ENCODE measurements around the gene FAM47A.

GRCh38 chrX:34119122-34119521, 13.0 kb downstream of the FAM47A start:
- no peak for TF ChIP-seq EZH2 (IDR thresholded peaks at IDR 0.05; ENCODE audit: borderline replicate concordance, low read length)
- TF ChIP-seq, protein P1, sequence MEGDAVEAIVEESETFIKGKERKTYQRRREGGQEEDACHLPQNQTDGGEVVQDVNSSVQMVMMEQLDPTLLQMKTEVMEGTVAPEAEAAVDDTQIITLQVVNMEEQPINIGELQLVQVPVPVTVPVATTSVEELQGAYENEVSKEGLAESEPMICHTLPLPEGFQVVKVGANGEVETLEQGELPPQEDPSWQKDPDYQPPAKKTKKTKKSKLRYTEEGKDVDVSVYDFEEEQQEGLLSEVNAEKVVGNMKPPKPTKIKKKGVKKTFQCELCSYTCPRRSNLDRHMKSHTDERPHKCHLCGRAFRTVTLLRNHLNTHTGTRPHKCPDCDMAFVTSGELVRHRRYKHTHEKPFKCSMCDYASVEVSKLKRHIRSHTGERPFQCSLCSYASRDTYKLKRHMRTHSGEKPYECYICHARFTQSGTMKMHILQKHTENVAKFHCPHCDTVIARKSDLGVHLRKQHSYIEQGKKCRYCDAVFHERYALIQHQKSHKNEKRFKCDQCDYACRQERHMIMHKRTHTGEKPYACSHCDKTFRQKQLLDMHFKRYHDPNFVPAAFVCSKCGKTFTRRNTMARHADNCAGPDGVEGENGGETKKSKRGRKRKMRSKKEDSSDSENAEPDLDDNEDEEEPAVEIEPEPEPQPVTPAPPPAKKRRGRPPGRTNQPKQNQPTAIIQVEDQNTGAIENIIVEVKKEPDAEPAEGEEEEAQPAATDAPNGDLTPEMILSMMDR (IDR thresholded peaks at IDR 0.05; ENCODE audit: low read length) = no peak
